GM12878 (cell line): ENCODE results near the gene FGD6. TPM values are rescaled to one million over a fixed set of nuclear protein-coding genes. Genes with fewer than 3 reads are reported as not detected.
A peak's percentile ranks its signal among the peaks of the same experiment; 100 is the strongest.

Experiments used
- ATAC-seq: fragments of 200-7000 bp; cut with Tn5 transposase; 3 replicates; pipeline ENCODE4 v1.9.1; 2020; ENCODE audit warnings: mild to moderate bottlenecking, moderate library complexity
- BruUV-seq: library from RNA; stranded (reverse); fragments of 400-500 nt; replicated peaks from 2 replicates; lab custom pipeline; 2021; lab: Mats Ljungman, UMichigan
- CTCF ChIA-PET: fragments of 300-600 bp; sonication (Branson Sonifier 250); formaldehyde crosslinking; extraction: SDS; loops from one replicate; lab custom pipeline; 2021; ENCODE audit warnings: inconsistent platforms; lab: Yijun Ruan, JAX
- POLR2A ChIA-PET: fragments of 350-600 bp; formaldehyde crosslinking; extraction: SDS; loops from one replicate; lab custom pipeline; 2021; ENCODE audit warnings: inconsistent platforms; lab: Charles Lee
- RAD21 ChIA-PET: fragments of 300-600 bp; sonication (Branson Sonifier 250); formaldehyde crosslinking; loops from one replicate; lab custom pipeline; 2023; ENCODE audit warnings: antibody characterized with exemption; ENCODE audit not compliant: unreplicated experiment; lab: Charles Lee
- SMC1A ChIA-PET: fragments of 300-600 bp; sonication (Branson Sonifier 250); formaldehyde crosslinking; loops from one replicate; lab custom pipeline; 2023; ENCODE audit not compliant: unreplicated experiment, uncharacterized antibody; lab: Charles Lee
- DNase-seq: peaks from one replicate; pipeline ENCODE4 v3.0.0-alpha.2; 2011; ENCODE audit warnings: low read depth, low spot score
- FAIRE-seq: peaks from 3 replicates; lab custom pipeline; 2011; peaks lifted over from hg19 to GRCh38; lab: Jason Lieb, UNC
- H2AFZ ChIP-seq: 2 replicates; pipeline ENCODE4 v1.6.0; 2011; ENCODE audit warnings: low read depth, low read length, control low read depth; ENCODE audit not compliant: control insufficient read depth
- H3K27ac ChIP-seq: 2 replicates; pipeline ENCODE4 v1.5.1; 2011; ENCODE audit warnings: control low read depth; ENCODE audit not compliant: control insufficient read depth, insufficient read depth
- H3K27me3 ChIP-seq, 2 experiments: replicated peaks in 1 of 2; 2 replicates each; pipeline versions ENCODE4 v1.6.0 to v1.6.1; 2011; ENCODE audit warnings: low read length in 1 of 2; ENCODE audit not compliant: control insufficient read depth in 2 of 2, insufficient read depth in 2 of 2
- H3K36me3 ChIP-seq, 2 experiments: 2 replicates each; pipeline ENCODE4 v1.5.1; 2011; ENCODE audit warnings: low read length in 1 of 2; ENCODE audit not compliant: control insufficient read depth in 2 of 2, insufficient read depth in 2 of 2
- H3K4me1 ChIP-seq: 2 replicates; pipeline ENCODE4 v1.6.1; 2011; ENCODE audit warnings: mild to moderate bottlenecking, low read length, moderate library complexity, mixed read lengths; ENCODE audit not compliant: control insufficient read depth, insufficient read depth
- H3K4me2 ChIP-seq: 2 replicates; pipeline ENCODE4 v1.6.0; 2011; ENCODE audit warnings: control low read depth; ENCODE audit not compliant: control insufficient read depth, insufficient read depth
- H3K4me3 ChIP-seq: fragments of 200-600 bp; sonication (generic); 2 replicates; pipeline ENCODE4 v1.5.1; 2016
- H3K79me2 ChIP-seq: 2 replicates; pipeline ENCODE4 v1.6.0; 2011; ENCODE audit warnings: low read length; ENCODE audit not compliant: control insufficient read depth, insufficient read depth
- H3K9ac ChIP-seq: 2 replicates; pipeline ENCODE4 v1.8.0; 2011; ENCODE audit warnings: low read length, control low read depth, mixed read lengths; ENCODE audit not compliant: control insufficient read depth, insufficient read depth
- H3K9me3 ChIP-seq: replicated peaks from 3 replicates; pipeline ENCODE4 v1.5.1; 2011; ENCODE audit warnings: mild to moderate bottlenecking, low read length; ENCODE audit not compliant: control insufficient read depth, insufficient read depth
- H4K20me1 ChIP-seq: 2 replicates; pipeline ENCODE4 v1.6.0; 2011; ENCODE audit not compliant: control insufficient read depth, insufficient read depth
- ATF2 ChIP-seq: IDR thresholded peaks from 2 replicates; pipeline ENCODE4 v1.6.1; 2012; ENCODE audit warnings: low read length, inconsistent platforms
- BCLAF1 ChIP-seq: fragments of 450-650 bp; IDR thresholded peaks from 2 replicates; pipeline ENCODE4 v1.6.1; 2017; ENCODE audit warnings: antibody characterized with exemption, mild to moderate bottlenecking, moderate library complexity
- GATAD2B ChIP-seq: fragments of 450-650 bp; conservative IDR thresholded peaks from 2 replicates; pipeline ENCODE4 v1.6.1; 2017; ENCODE audit warnings: low read depth, mild to moderate bottlenecking, moderate library complexity
- IKZF2 ChIP-seq, 2 experiments: fragments of 450-650 bp; IDR thresholded peaks; 2 replicates each; pipeline ENCODE4 v1.6.1; 2017; ENCODE audit warnings: mild to moderate bottlenecking in 2 of 2, moderate library complexity in 2 of 2
- POLR2AphosphoS5 ChIP-seq: IDR thresholded peaks from 2 replicates; pipeline ENCODE4 v1.6.1; 2011; ENCODE audit warnings: mild to moderate bottlenecking, low read length, inconsistent platforms
- SIN3A ChIP-seq: IDR thresholded peaks from 2 replicates; pipeline ENCODE4 v1.6.1; 2012; ENCODE audit warnings: low read depth, low read length, improper control_type of control experiment
- SMAD1 ChIP-seq: fragments of 450-650 bp; IDR thresholded peaks from 2 replicates; pipeline ENCODE4 v1.6.1; 2018; ENCODE audit warnings: mild to moderate bottlenecking, low read depth; ENCODE audit not compliant: partially characterized antibody
- SP1 ChIP-seq: IDR thresholded peaks from one replicate; pipeline ENCODE4 v1.6.1; 2011; ENCODE audit warnings: low read depth, low read length
- SPI1 ChIP-seq: IDR thresholded peaks from 2 replicates; pipeline ENCODE4 v1.6.1; 2011; ENCODE audit warnings: low read depth, mild to moderate bottlenecking, low read length, moderate library complexity, borderline replicate concordance; ENCODE audit not compliant: insufficient read depth
- TARDBP ChIP-seq: IDR thresholded peaks from 2 replicates; pipeline ENCODE4 v1.6.1; 2016; ENCODE audit warnings: borderline replicate concordance
- ZBED1 ChIP-seq: IDR thresholded peaks from 2 replicates; pipeline ENCODE4 v1.6.1; 2016; ENCODE audit warnings: borderline replicate concordance
- ZBTB40 ChIP-seq: fragments of 450-650 bp; IDR thresholded peaks from 2 replicates; pipeline ENCODE4 v1.6.1; 2016; ENCODE audit warnings: mild to moderate bottlenecking, moderate library complexity, borderline replicate concordance
- in situ Hi-C: fragments of 300-500 bp; cut with MboI; formaldehyde crosslinking; loops from 9 replicates; pipeline ENCODE4 v1.14.3; 2018; ENCODE audit warnings: mixed read lengths
- intact Hi-C: fragments of 100-400 bp; cut with micrococcal nuclease; formaldehyde crosslinking; loops from one replicate; pipeline ENCODE4 v1.14.2; 2022; ENCODE audit not compliant: unreplicated experiment
- polyA plus RNA-seq, 11 experiments: library from polyadenylated mRNA; depleted of rRNA in 4 of 11; unstranded in 6 of 11; stranded (reverse) in 5 of 11; fragments of >200 nt; fragmentation: Nextera tagmentation in 4 of 11; fragmentation: Illumina TruSeq in 1 of 11; extraction: Ambion mirVana in 4 of 11; extraction: Trizol in 1 of 11; gene quantifications; 1 replicate in 1 of 11; 2 replicates in 10 of 11; pipeline versions ENCODE4 v1.2.1 to v1.2.3, GENCODE V29; 2011 to 2016; ENCODE audit warnings: inconsistent platforms in 2 of 11, missing spikeins in 2 of 11, low read depth in 1 of 11
- total RNA-seq, 4 experiments: library from RNA; depleted of rRNA in 3 of 4; stranded (reverse); fragments of >200 nt in 3 of 4; fragmentation: Illumina TruSeq in 1 of 4; extraction: Trizol in 1 of 4; gene quantifications; 2 replicates each; pipeline versions ENCODE4 v1.2.1 to v1.2.3, GENCODE V29; 2013 to 2021
- TF ChIP-seq, protein P1 (sequence below): fragments of 450-650 bp; IDR thresholded peaks from 2 replicates; pipeline ENCODE4 v1.6.1; 2014; ENCODE audit warnings: mild to moderate bottlenecking

The FGD6 gene
- total and polyA plus RNA-seq, 10 of the 15 experiments (the other 5 are each of a cell fraction or from before 2014, with no cell fraction given): 2.4 to 15.5 (median 8.9) TPM

GRCh38 chr12:95193139-95193538 is 24.1 kb downstream of the FGD6 start (continued):
- no peak for TF ChIP-seq SMAD1
- no peak for TF ChIP-seq BCLAF1
- no peak for TF ChIP-seq ZBTB40
- no peak for TF ChIP-seq SP1
- no peak for TF ChIP-seq ZBED1
- TF ChIP-seq SPI1: no peak

DNA sequence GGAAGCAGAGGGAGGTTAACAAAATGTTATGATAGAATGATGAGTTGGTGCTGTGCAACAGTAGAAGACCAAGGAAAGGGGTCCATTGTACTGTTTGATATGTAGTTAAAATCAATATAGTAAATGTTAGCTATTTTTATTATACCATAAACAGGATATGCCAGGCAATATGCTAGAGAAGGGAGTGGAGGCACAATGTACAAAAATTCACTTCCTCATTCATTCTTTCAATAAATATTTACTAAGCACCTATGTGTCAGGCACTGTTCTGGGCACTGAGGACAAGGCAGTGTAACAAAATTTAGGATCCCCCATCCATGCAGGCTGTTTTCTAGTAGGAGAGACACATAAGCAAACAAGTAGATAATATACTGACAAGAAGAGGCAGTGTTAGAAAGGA is 25.0 kb downstream of the FGD6 start:
- H3K4me2 ChIP-seq: no peak overlapping the region
- H3K27me3 ChIP-seq: no peaks in the 10 kb centered on the region
- ChIA-PET POLR2A (no interaction called here), SMC1A (no interaction called here), RAD21 (no interaction called here), CTCF (interaction anchor here (0.6 kb wide), 1 partner anchor 53 kb away, joined by 3 read pairs; no protein-coding TSS in a partner anchor)
- no peak for TF ChIP-seq TARDBP
- TF ChIP-seq POLR2AphosphoS5: no peak
- TF ChIP-seq GATAD2B: no peak
- no peak for TF ChIP-seq ATF2
- TF ChIP-seq, protein P1, sequence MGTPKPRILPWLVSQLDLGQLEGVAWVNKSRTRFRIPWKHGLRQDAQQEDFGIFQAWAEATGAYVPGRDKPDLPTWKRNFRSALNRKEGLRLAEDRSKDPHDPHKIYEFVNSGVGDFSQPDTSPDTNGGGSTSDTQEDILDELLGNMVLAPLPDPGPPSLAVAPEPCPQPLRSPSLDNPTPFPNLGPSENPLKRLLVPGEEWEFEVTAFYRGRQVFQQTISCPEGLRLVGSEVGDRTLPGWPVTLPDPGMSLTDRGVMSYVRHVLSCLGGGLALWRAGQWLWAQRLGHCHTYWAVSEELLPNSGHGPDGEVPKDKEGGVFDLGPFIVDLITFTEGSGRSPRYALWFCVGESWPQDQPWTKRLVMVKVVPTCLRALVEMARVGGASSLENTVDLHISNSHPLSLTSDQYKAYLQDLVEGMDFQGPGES: no peak
- no peak for TF ChIP-seq SIN3A
- no peak for TF ChIP-seq IKZF2 (IDR thresholded peaks at IDR 0.05)
- peak; percentile 21; the same call in 1 of the 2 replicates for TF ChIP-seq SPI1
- peaks cover 3% of the 10 kb centered on the region for H3K79me2 ChIP-seq
- no peak overlapping the region for H3K27ac ChIP-seq
- no peak overlapping the region for H3K9ac ChIP-seq
- in situ Hi-C loops (no loop called here), intact Hi-C loops (no loop called here)
- no peaks in the 10 kb centered on the region; the same call in 2 of the 3 replicates for H3K9me3 ChIP-seq
- FAIRE-seq (no peak), ATAC-seq (no peak), DNase-seq (no peak)
- H4K20me1 ChIP-seq: no peaks in the 10 kb centered on the region
- H2AFZ ChIP-seq: no peak overlapping the region
- peaks cover 11% of the 10 kb centered on the region for H3K4me1 ChIP-seq
- H3K36me3 ChIP-seq: no peaks in the 10 kb centered on the region
- no TSS peak for BruUV-seq
- H3K4me3 ChIP-seq: no peak overlapping the region
